ENCODE data around the gene IFI30. TPM values are rescaled to one million over a fixed set of nuclear protein-coding genes. Genes with fewer than 3 reads are reported as not detected.

IFI30 gene
- total RNA-seq, 1 experiment from 2014 or later = 20.2 TPM

DNA sequence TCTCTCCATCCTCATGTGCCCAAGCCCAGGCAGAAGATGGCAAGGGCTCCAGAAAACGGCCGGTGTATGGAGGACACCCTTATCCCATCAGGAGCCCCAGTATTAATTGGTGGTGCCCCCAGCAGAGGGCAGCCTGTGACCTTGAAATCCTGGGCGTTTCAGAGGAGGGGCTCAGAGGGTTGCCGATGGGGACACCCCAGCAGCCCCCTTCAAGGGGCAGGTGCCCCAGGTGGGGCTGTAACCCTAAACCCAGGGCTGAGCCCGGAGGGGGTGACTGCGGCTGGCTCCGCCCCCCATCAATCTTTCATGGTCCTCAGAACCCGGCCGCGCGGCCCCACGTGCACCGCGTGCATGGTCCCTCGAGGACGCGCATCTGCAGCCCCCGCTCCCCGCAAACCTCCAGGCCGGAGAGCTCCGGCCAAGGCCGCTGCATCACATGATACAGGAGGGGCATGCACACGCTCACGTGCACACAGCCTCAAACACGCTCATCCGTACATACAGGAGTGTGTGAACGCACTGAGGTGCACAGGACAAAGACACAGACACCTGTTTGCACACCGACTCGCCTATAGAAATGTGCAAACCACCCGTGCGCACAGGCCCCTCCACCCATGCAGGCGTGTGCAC, 29.3 kb downstream of the IFI30 start (continued):
- TF ChIP-seq, protein P1, sequence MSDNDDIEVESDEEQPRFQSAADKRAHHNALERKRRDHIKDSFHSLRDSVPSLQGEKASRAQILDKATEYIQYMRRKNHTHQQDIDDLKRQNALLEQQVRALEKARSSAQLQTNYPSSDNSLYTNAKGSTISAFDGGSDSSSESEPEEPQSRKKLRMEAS (CRISPR knock-in tag; IDR thresholded peaks at IDR 0.05) = peak; percentile 95
- TF ChIP-seq TP53 (CRISPR knock-in tag; IDR thresholded peaks at IDR 0.05) (0 out of 2 replicates have a peak, but pooled peaks have one; percentile 41), ZBTB43 (CRISPR knock-in tag; IDR thresholded peaks at IDR 0.05) (peak; percentile 83), EMX1 (CRISPR knock-in tag; IDR thresholded peaks at IDR 0.05) (no peak), ZNF263 (CRISPR knock-in tag; IDR thresholded peaks at IDR 0.05; ENCODE audit: low read depth) (no peak), USF1 (CRISPR knock-in tag; IDR thresholded peaks at IDR 0.05) (peak; percentile 81), NR1H2 (CRISPR knock-in tag; IDR thresholded peaks at IDR 0.05) (no peak), FOXP1 (CRISPR knock-in tag; IDR thresholded peaks at IDR 0.05; ENCODE audit: borderline replicate concordance) (peak; percentile 17; the same call in 1 of the 2 replicates), CREB1 (CRISPR knock-in tag; IDR thresholded peaks at IDR 0.05) (no peak), KAT7 (CRISPR knock-in tag; IDR thresholded peaks at IDR 0.05; ENCODE audit: borderline replicate concordance) (no peak)
- TF ChIP-seq, protein P2, sequence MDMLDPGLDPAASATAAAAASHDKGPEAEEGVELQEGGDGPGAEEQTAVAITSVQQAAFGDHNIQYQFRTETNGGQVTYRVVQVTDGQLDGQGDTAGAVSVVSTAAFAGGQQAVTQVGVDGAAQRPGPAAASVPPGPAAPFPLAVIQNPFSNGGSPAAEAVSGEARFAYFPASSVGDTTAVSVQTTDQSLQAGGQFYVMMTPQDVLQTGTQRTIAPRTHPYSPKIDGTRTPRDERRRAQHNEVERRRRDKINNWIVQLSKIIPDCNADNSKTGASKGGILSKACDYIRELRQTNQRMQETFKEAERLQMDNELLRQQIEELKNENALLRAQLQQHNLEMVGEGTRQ (CRISPR knock-in tag; IDR thresholded peaks at IDR 0.05) = peak; percentile 82

- no peaks in the 10 kb centered on the region for H3K9me3 Mint-ChIP-seq
- TF ChIP-seq ZBTB21 (CRISPR knock-in tag; IDR thresholded peaks at IDR 0.05; ENCODE audit: borderline replicate concordance) (peak; percentile 49; the same call in 1 of the 2 replicates), SMAD3 (CRISPR knock-in tag; IDR thresholded peaks at IDR 0.05; ENCODE audit: borderline replicate concordance) (no peak), CTCF (IDR thresholded peaks at IDR 0.05) (no peak), ARID4B (CRISPR knock-in tag; IDR thresholded peaks at IDR 0.05; ENCODE audit: borderline replicate concordance) (0 out of 2 replicates have a peak, but pooled peaks have one; percentile 3), ZNF281 (CRISPR knock-in tag; IDR thresholded peaks at IDR 0.05) (no peak), RELA (CRISPR knock-in tag; IDR thresholded peaks at IDR 0.05; ENCODE audit: borderline replicate concordance) (peak; percentile 31; the same call in 1 of the 2 replicates), KAT7 (CRISPR knock-in tag; IDR thresholded peaks at IDR 0.05; ENCODE audit: borderline replicate concordance) (0 out of 2 replicates have a peak, but pooled peaks have one; percentile 60)
- POLR2A ChIA-PET = interaction anchor here (0.8 to 4.0 kb wide), 7 partner anchors 17 to 90 kb away, joined by 3 to 34 read pairs (median 10); partner anchors contain the start of gene JUND
- H3K27me3 Mint-ChIP-seq (ENCODE audit: low read depth) = no peaks in the 10 kb centered on the region
- peaks cover 19% of the 10 kb centered on the region for H3K4me1 Mint-ChIP-seq
- ATAC-seq (0 out of 2 replicates have a peak, but pooled peaks have one; percentile 0), DNase-seq (ENCODE audit: low spot score) (no peak)
- CTCF ChIA-PET = interaction anchor here (0.6 to 9.7 kb wide), 20 partner anchors 10 to 344 kb away, joined by 3 to 369 read pairs (median 4); partner anchors contain the start of genes GDF15, JUND, MPV17L2 and PIK3R2
- peaks cover 24% of the 10 kb centered on the region for H3K36me3 Mint-ChIP-seq
- peak overlapping the region; percentile 95 for H3K4me3 Mint-ChIP-seq
- H3K27ac Mint-ChIP-seq = peak overlapping the region; percentile 95
Measured at GRCh38 chr19:18203408-18203862, 29.8 kb downstream of the IFI30 start.

Data from WTC11 (cell line).